ENCODE results near the gene NPPC.

Gene NPPC

DNA sequence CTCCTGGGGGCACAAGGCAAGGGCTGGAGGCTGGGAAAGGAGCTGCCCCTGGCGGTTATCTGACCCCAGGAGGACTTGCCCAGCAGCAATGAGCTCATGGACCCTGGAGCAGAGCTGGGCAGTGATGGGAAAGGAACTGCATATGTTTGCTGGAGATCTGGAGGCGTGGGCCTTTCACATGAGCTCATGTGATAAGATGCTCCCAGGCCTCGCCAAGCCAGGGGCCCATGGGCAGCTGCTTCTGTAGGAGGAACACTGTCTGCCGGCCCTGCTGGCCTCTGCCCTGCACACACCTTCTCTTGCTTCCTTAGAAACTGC is 9.0 kb upstream of the NPPC start:
- no peak for DNase-seq (ENCODE audit: low read depth)

DNA sequence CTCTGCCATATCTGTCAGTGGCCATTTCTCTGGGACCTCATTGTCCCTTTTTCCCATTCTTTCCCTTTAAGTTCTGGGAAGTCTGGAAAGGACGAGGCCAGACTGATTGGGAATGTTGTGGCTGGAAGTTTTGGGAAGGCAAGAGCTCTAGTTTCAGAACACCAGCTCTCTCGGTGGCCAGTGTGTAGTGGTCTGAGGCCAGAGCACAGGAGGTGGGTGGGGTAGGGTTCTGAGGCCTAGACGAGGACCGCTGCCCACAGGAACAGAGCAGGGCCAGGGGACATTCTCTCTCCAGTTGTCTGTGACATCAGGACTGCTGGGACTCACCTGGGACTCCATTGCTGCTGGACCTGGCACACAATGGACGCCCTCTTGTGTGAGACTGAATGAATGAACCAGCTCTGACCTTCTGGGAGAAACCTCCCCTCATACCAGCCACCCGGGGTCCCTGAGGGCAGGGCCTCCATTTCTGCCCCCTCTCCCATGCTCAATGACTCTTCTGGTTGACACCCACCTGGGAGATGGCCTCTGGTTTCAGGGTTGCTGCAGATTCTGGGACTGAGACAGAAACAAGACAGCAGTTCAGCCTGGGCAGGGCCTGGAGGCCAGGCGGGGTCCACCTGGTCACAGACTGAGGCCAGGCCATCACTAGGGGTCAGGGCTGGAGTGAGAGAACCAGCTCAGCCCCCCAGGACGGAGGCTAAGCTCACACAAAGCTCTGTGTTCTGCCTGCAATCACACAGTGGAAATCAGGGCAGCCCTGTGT is 8.4 kb upstream of the NPPC start:
- no peak for DNase-seq (ENCODE audit: low read depth)

DNA sequence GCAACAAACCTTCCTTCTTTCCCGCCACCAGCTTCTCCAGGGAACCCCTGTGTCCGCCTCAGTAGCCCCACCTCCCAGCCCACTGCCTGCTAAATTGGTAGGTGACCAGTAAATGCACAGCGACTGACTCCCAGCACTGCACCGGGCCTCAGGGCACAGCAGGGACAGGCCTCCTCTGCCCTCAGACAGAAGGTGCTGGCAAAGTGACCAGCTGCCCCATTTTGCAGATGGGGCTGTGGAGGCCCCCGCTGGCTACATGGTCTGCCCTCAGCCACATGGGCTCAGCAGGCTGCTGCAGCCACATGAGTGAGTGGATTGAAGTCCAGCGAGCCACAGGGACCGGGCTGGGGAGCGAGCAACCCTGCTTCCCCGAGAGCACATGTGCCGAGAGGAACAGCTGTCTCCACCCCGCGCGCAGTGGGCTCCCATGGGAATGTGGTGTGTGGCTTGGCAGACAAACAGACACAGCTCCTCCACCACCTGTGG is 7.8 kb upstream of the NPPC start:
- no peak for DNase-seq (ENCODE audit: low read depth)

DNA sequence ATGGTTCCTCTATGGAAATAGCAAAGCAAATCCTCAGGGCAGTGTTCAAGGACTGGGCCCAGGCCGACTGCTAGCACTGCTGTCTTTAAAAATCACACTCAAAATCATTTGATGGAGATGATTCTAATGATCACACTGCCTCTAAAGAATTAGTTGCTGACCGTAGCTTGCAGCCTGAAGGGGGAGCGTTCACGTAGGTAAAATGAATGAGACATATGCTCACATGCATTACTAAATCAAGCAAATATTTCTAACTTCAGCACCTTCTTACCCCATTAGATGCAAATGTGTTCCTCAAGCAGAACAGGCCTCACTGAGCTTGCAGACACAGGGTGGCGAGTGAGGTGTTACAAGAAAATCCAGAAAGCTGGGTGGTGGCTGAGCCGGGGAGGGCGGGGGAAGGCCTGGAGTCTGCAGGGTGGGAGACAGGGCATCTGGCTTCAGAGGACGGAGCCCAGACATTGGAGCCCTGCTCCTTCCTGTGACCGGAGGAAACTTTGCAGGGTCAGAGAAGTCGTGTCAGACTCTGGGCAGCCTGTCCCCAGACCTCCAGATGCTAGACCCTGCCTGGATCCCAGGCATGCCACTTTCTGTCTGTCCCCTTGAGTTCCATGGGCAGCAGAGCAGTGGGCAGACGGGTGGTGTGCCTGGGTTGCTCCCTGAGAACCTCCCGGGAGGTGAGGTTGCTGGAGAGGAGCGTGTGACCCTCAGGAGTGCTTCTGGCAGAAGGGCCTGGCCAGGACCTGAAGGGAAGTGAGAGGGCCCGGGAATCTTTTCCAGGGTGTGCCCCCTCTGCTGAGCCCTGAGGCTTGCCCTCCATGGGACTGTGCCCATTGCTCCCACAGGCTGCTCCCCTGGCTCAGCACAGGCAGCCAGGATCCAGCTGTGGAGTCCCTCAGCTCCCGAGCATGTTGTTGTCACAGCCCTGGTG is 7.1 kb upstream of the NPPC start:
- DNase-seq (ENCODE audit: low read depth): no peak

DNA sequence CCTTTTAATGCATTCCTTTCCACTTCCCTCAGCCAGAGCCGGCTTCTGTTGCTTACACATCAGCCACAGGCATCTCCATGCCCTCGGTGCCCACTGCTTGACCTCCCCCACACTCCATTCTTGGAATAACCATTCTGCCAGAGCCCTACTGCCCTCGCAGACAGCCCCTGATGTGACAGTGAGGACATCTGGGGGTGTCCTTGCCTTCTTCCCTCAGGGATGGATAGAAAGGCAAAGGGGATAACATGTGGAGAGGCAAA is 6.4 kb upstream of the NPPC start:
- no peak for DNase-seq (ENCODE audit: low read depth)

DNA sequence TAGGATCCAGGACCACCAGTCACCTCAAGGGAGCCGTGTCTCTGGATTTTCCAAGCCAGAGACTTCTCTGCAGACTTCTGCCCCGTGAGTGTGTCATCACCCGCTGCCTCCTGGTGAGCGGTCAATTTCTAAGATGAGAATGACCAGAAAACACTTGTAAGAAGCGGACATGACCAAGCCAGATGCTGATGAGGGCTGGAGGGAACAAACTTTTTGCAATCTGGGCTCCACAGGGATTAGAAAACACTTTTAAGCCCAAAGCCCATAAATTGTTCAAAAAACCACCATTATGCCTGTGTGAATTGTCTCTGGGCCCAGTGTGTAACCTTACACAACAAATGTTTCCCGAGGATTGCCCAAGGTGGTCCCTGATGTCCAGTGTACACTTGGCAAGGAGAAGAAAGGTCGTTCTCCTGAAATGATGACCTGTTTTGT is 5.3 kb upstream of the NPPC start:
- no peak for DNase-seq (ENCODE audit: low read depth)

DNA sequence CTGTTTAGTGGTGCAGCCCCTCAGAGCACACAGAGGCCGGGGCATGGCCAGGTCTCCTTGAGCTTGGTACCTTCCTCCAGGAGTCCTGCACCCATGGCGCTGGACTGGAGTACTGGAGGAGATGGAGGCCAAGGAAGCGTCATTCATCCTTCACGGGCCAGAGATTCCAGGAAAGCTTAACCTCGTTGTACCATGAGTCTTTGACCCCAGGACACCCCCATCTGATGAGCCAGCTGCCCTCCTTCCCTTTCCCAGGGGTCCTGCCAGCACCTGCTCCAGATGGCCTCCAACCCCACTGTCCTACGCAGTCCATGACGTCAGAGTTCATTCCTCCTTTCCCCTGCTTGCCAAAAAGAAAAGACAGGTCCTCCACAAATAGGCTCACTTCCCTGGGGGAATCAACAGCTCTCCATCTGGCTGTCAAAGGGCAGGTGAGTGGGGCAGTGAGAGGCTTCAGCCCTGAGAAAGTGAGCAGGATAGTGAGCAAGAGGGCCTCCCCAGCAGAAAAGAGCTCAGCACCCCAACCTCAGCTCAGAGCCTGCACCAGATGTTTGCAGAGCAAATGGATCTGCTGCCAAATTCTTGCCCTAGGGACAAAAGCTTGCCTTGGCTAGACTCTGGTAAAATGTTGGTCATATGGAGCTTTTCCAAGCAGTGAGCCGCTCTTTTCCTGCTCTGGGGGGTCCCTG is 4.5 kb upstream of the NPPC start:
- DNase-seq (ENCODE audit: low read depth): no peak

DNA sequence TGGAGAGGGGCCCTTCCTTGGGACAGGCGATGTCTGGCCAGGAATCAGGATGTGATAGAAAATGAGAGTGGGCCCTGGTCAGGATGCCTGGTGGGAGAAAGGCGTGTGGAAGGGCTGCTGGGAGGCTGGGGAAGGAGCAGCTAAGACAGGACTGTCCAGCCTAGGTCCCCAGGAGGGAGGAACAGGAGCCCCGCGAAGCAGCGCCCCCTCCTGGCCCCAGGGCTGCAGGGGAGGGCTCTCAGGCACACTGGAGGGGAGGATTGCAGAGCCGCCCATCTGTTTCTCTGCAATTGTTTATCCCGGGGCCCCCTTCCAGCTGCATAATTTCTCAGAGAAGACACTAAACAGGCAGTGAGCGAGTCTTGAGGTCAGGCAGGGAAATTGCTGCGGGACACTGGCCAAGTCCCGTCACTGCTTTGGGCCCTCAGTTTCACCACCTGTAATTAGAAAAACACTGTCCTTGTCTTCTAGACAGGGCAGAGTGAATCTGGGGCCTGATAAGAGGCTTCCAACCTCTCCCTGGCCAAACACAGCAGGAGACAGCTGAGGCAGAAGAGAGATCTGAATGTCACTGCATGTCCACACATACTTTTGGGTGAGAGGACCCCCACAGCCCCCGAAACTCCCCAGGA is 3.9 kb upstream of the NPPC start:
- no peak for DNase-seq (ENCODE audit: low read depth)

DNA sequence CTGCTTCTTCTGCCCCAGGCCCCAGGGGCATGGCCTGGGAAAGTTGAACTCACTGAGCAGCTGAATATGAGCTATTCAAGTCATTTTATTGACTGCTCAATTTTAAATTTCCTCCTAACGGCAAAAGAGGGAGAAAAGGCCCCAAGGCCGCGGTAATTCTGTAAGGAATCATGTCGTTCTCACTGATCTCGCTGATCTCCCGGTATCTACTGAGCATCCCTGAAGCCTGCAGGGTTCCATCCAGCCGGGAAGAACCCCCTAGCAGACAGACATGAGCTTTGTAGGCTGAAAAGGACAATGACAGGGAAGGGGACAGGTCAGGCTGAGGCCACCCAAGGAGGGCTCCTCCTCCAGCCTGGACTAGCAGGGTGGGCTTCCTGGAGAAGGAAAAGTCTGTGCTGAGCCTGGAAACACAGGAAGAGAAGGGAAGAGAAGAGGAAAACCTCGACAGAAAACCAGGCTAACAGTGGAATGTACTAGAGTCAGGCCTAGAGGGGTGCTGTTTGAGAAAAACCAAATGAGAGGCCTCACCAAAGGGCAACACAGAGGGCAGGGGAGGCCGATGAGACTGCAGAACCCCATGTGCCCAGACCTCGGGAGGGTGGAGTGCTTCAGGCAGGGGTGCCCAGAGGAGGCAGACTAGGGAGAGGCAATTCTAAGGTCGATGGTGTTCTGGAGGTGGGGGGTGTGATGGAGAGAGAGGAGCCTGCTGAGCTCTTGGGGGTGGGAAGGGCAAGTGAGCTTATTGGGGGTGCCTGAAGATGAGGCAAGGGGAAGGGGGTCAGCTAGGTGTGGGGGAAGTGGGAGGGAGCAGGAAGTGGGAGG is 2.9 kb upstream of the NPPC start:
- DNase-seq (ENCODE audit: low read depth): no peak

DNA sequence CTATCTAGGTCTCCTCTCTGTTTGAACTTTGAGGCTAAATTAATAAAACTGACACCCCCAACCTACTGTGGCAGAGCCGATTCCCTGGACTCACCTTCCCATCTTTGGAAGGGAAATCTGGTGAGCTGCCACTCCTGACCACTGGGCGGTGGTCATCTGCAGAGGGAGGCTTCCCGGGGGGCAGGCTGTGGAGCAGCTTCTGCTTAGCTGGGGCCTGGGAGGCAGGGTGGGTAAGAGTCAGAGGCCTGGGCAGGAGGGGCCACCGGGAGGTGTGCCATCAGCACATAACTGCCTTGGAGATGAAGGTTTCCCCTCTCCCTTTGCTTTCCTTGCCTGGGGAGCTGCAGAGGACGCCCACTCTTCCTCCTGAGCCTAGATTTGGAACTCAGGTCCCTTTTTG is 2.3 kb upstream of the NPPC start:
- no peak for DNase-seq (ENCODE audit: low read depth)

DNA sequence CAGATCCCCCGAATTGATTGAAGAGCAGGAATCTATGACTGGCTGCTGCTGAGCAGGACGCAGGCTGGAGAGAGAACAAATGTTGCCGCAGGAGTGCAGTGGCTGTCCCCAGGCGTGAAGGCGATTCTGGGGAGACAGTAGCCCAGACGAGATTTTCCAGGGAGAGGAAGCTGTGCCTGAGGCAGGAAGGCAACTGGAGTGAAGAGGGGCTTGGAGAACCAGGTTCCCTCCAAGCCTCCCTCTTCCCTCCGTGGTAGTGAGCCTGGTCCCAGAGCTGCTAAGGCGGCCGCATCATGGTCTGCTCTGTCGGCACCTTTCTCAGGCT is 1.3 kb upstream of the NPPC start:
- DNase-seq (ENCODE audit: low read depth): no peak

DNA sequence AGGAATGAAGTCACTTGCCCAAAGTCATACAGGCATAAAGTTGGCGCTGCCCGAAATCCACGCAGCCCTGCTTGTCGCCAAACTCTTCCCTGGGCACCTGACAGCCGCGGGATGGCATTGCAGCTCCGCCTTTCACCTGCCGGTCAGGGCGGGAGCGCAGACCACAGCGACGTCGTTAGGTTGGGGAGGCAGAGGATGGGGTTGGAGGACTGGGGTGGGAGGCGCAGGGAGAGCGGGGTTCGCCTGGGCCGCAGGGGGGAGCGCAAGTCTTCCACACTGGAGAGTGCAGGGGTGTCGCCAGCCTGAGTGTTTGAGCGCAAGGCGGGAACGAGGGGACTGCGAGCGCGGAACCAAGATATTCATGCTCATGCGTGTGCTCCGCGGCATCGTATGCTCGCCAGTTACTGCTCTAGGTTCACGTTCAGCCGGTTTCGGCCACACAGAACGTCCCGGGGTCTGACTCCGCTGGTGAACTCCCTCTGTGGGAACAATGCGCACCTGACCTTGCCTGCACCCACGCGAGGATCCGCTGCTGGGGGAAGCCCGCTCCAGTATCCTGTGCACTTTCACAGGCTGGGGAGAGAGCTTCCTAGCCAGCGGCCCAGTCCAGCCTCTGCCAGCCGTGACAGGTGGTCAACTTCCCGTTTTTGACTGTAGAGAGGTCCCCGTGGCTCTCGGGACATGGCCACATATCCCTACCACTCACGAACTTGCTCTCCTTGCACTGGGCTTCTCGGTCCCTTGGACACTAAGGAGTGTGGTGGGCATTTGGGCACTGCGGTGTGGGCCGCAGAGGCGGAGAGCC is 767 bp upstream of the NPPC start:
- no peak for DNase-seq (ENCODE audit: low read depth)

DNA sequence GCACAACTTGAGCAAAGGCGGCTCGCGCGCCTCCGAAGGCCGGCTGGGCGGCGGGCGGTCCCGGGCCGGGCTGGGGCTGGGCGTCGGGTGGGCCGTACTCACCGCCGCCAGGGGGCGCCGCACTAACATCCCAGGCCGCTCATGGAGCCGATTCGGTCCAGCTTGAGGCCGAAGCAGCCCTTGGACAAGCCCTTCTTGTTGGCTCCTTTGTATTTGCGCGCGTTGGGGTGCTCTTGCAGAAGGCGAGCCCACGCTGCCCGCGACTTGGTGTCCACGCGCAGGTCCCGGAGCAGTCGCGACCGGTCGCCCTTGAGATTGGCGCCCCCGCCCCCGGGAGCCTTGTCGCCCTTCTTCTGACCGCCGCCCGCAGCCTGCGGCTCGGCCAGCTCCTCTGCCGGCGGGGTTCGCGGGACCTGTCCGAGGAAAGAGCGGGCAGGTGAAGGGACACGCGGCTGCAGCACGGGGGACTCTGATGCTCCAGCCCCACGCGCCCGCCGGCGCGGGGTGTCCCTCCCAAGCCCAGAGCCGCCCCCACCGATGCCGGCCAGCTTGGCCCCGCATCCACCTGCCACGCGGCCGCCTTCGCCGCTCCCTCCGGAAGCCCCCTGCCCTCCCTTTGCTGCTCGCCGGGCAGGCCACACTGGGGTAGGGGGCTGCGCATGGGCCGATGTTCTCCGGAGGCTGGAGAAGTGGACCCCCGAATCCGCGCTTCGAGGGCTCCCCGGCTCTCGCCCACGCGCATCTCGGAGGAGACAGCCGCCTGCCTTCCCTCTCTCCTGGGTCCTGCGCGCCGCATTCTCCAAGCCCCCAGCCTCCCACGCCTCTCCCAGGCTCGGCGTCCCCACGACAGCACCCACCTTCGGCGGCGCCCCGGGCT is 655 bp downstream of the NPPC start:
- peak; percentile 36 for DNase-seq (ENCODE audit: low read depth)

DNA sequence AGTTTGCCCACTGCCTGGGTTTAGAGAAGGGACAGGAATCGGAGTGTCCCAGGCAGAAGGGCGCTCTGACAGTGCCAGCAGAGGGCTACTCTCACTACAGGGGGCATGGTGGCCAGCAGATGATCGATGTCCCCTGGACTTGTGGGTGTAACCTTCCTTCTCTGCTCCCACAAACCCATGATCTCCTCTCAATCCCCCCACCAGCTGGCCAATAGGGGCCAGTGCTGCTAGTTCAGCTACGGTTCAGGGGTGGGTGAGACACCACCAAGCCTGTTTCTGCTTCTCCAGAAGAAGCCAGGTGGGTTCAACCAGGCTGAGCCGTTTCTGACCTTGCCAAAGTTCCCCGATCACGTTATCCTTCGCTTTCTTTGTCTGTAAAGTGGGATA is 1.3 kb downstream of the NPPC start:
- no peak for DNase-seq (ENCODE audit: low read depth)

DNA sequence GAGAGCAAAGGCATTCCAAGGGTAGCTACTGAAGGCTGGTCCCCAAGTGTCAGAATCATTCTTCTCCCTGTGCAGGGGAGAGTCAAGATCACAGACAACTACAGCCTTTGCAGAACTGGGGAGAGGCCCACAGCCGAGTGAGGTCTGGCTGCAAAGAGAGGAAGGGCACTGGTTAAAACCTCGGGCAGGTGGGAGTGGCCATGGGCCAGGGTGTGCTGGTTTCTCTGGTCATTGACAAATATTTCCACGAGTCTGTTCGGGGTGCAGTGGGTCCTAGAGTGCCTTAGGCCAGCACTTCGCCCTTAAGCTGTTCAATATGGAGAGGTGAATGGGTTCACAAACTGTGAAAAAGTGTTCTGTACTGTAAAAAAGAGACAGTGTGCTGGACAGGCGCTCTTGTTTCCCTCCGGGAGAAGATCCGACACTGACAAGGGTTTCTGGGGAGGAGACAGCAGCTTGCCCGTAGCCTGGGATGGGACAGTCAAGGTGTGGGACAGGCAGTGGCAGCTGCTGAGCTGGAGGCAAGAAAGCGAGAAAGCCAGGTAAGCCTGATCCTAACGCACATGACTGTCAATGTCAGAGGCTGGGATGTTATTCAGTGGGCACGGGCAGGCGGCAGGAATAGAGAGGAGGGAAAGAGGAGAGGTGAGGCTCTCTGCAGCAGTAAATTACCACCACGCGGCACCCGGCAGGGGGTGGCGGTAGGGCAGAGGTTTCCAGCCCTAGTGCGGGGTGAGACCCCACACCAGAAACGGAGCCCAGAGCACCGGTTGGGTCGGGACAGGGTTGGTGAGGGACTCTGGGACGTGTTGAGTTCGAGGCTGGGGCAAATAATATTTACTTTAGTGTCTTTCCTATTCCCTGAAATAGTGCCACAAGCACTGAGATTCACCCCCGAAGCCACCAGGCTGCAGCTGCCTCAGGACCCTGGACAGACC is 2.0 kb downstream of the NPPC start:
- DNase-seq (ENCODE audit: low read depth): no peak

DNA sequence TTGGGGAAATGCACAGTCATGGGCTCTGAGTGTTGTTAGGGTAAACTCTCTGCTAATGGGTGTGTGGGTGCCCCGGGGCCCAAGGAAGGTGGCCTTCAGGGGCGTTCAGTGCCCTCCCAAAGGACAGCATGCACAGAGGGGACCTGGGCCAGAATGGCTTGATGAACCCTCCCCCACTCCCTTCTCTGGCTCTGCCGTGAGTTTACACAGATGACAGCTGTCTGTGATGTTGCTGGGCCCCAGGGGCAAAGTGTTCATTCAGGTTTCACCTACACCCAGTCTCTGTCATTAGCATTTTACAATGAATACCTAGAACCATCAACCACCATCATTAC is 3.2 kb downstream of the NPPC start:
- DNase-seq (ENCODE audit: low read depth): no peak

DNA sequence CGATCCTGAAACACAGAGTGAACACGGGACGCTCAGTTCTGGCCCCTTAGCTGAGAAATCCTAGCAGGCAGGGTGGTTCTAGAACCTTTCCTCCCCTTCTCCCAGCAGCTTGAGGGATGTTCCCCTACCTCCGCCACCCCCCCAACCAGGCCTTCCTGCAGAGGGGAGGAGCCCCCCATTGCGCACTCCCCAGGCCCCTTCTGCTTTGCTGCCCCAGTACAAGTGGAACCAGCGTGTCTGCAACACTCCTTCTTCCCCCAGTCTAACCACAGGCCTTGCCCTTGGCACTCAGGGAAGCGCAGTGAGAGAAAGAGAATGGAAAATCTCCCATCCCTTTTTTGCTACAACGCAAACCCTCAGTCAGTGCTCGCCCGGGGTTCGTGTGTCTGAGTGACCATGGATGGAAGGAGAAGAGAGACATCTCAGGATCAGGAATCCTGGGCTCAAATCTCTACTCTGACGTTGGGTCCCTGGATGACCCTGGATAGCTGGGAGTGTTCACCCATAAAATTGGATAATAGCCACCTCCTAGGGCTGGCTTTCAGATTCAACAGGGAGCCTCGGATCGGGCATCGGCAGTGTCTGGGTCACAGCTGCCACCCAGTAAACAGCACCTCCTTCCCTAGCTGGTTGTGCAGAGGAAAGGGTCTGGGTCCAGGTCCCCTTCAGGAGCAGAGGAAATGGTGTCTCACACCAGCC is 3.7 kb downstream of the NPPC start:
- DNase-seq (ENCODE audit: low read depth): no peak

DNA sequence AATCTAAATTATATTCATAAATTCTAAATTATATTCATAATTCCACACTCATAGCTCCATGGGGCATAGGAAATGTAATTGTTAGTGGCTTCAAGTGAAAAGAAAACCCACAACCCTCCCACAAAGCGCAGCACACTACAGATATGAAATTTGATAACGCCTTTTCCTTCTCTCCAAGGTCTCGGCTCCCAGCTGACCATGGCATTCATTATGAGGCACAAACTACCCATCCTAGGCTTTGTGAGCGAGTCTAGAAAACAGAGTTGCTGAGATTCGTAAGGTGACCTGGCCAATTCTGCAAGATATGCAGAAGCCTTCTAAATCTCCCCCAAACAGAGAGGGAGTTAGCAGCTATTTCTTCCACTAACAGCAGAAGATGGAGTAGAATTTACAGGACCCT is 5.4 kb downstream of the NPPC start:
- DNase-seq (ENCODE audit: low read depth): no peak
